Umbilical cord (tissue), 2 donors: ENCODE data around the gene OR51E2. TPM values are rescaled to one million over a fixed set of nuclear protein-coding genes. Genes with fewer than 3 reads are reported as not detected.
"Not testable (repeated sequence)": the region's sequence is repeated elsewhere in the genome, so short reads cannot be mapped to it uniquely, and the experiment has no call there.

Experiments
- DNase-seq: peaks from one replicate; pipeline ENCODE4 v3.0.0-alpha.2; 2015; ENCODE audit warnings: low spot score
- total RNA-seq: library from RNA; depleted of rRNA; stranded (reverse); fragments of >200 nt; gene quantifications from one replicate; pipeline ENCODE4 v1.2.3, GENCODE V29; 2014; ENCODE audit warnings: low replicate concordance; ENCODE audit not compliant: insufficient read depth

The OR51E2 gene, protein sequence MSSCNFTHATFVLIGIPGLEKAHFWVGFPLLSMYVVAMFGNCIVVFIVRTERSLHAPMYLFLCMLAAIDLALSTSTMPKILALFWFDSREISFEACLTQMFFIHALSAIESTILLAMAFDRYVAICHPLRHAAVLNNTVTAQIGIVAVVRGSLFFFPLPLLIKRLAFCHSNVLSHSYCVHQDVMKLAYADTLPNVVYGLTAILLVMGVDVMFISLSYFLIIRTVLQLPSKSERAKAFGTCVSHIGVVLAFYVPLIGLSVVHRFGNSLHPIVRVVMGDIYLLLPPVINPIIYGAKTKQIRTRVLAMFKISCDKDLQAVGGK
- total RNA-seq = 6.0 TPM

DNA sequence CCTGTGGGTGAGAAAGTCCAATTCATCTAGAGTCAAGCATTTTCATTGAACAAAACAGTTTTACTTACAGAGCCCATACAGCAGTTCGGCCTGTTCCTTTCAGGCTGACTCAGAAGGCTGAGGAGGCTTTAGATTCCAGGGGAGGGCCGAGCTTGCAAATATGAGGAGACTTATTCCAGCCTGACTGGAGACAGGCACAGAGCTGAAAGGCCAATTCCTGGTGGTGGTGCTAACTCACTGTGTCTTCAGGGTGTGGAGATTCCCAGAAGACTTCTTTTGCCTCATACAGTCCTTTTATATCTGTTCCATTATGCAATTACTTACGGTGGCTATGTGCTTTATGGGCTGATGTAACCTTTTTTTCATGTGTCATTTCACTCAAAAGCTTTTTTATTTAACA, at the start of gene OR51E2:
Gene OR51E2 (minus strand): TSS at position 269 of the 400 bp plus-strand sequence. CDS start 15,142 bp downstream, outside the sequence.
- DNase-seq = peak; percentile 98

DNA sequence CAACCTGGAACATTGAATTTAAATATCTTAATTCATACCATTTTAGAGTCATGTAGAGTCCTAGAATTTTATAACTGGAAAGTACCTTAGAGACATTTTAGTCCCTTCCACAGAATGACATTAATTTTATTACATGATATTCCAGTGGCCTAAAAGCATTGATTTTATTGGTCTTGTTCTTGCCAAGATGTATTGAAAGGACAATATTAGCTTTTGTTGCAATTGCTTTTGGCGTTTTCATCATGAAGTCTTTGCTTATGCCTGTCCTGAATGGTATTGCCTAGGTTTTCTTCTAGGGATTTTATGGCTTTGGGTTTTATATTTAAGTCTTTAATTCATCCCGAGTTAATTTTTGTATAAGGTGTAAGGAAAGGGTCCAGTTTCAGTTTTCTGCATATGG, 43.1 kb upstream of the OR51E2 start:
- no peak for DNase-seq

GRCh38 chr11:4727171-4727570, 29.5 kb upstream of the OR51E2 start:
- DNase-seq = no peak

DNA sequence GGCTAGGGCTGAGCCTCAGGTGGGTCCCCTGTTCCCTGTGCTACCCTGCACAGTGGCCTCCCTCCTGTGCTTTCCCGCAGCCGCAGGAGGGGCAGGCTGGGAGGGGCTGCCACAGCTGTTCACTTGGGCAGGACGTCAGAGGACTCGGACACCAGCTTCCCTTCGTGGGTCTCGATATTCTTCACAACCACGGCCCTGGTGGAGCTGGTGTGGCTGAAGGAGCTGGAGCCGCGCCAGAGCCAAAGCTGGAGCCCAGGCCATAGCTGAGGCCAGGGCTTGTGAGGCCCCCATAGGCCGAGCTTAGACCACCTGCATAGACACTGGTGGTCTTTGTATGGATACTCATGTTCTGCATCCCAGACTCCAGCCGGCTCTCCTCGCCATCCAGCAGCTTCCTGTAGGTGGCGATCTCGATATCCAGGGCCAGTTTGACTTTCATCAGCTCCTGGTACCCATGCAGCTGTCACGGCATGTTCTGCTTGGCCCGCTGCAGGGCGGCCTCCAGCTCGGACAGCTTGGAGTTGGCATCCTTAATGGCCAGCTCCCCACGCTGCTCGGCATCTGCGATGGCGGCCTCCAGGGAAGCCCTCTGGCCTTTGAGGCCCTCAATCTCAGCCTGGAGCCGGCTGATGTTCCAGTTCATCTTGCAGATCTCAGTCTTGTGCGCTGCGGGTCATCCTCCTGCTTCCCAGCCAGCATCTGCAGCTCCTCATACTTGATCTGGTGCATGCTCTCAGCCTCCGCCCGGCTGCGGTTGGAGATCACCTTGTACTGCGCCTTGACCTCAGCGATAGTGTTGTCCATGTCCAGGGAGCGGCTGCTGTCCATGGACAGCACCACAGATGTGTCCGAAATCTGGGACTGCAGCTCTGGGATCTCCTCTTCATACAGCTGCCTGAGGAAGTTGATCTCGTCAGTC, 25.2 kb upstream of the OR51E2 start:
- DNase-seq = not testable (repeated sequence)

GRCh38 chr11:4714300-4714699, 16.6 kb upstream of the OR51E2 start:
- DNase-seq = no peak

DNA sequence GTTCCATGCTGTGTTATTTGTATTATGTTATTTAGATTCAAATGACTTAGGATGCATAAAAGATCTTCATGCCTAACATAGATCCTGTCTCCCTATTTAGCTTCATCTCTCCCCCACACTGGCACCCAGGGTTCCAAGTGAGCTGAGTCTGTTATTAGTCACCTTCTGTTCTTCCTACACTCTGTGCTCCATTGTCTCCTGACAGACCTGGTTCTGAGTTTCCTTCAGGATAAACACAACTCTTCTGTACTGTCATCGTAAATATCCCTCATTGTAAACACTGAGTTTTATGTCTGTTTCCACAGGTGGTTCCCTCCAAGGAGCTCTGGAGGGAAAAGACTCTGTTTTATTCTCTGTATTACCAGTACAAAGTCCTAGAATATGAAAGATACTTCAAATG, 15.6 kb upstream of the OR51E2 start:
- no peak for DNase-seq

GRCh38 chr11:4704790-4705334, 7.2 kb upstream of the OR51E2 start:
- DNase-seq = peak; percentile 9

- peak; percentile 3 for DNase-seq
Measured at GRCh38 chr11:4704054-4704789, 6.6 kb upstream of the OR51E2 start, which contains the start of gene MMP26. Gene MMP26 (plus strand): TSS chr11:4704784.

GRCh38 chr11:4700436-4700820, 2.8 kb upstream of the OR51E2 start:
- no peak for DNase-seq

DNA sequence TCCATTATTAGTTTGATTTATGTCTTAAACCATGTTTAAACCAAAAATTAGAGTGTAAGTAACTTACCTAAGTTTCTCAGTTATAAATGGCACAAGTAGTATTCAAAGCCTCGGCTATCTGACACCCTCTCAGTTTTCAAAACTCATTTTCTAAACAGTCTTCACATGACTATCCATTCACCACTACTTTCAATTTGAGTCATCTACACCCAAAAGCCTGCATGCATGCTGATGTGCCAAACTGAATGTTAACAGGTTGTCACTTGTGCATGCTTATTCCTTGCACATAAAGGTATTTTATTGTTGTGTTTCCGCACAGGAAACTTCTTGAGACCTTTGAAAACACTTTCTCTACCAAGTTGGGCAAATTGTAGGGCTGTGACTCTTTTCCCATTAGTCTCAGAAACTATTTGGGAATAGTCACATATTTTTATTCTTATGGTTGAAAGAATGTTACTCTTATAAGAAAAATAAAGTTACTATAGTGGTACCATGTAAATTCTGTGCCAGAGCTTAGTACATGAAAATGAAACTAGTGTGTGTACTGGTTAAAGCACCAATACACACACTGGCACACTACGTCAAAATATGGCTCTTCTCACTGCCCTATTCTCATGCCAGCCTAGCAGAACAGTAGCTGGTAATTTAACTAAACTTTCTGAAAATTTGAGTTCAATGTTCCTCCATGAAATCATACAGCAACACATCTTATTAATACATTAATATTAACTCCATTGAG, 2.2 kb upstream of the OR51E2 start:
- no peak for DNase-seq

DNA sequence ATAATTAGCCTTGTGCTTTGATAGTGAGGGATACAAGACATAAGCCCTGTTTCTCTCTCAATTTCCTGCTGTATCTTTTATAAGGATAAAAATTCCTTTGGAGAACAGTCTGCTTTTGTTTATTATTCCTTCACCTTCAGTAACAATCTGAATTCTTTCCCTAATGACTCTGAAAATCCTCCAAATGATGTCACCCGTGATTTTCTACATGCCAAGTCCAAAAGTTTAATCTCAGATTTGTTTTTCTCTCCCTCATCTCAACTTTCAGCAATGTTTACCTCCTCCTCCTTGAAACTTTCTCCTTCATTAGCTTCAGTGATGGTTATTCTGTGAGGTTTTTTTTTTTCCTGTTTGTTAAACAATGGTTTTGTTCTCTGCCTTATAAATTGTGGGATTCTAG, 2.2 kb downstream of the OR51E2 start:
- peak; percentile 32 for DNase-seq

DNA sequence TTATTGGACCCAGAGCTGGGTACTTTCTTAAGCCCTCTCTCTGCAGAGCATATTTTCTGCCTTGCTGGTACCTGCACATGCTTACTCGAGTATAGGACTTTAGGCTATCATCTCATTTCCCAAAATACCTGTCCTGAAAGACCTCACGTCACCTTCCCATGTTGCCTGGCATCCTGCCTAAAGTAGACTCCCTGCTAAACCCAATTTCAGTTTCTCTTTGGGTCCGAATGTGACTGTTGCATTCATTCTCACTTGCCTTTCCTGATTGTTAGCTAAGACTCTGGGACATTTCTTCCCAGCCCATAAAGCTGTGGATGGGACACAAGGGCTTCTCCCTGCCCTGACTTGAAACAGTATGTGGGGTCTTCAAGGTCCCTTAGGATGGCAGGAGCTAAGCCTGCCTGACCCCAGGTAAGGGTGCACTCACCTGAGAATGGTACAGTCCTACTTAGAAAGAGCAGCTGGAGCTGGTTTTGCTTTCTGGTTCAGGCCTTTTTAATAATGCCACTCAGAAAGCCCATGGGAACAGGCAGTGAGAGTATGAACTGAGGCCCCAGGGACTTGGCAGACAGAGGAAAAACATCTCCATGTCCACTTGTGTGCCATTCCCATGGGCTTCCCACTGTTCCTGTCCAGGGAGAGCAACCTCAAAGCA, 12.9 kb downstream of the OR51E2 start:
- DNase-seq = no peak

DNA sequence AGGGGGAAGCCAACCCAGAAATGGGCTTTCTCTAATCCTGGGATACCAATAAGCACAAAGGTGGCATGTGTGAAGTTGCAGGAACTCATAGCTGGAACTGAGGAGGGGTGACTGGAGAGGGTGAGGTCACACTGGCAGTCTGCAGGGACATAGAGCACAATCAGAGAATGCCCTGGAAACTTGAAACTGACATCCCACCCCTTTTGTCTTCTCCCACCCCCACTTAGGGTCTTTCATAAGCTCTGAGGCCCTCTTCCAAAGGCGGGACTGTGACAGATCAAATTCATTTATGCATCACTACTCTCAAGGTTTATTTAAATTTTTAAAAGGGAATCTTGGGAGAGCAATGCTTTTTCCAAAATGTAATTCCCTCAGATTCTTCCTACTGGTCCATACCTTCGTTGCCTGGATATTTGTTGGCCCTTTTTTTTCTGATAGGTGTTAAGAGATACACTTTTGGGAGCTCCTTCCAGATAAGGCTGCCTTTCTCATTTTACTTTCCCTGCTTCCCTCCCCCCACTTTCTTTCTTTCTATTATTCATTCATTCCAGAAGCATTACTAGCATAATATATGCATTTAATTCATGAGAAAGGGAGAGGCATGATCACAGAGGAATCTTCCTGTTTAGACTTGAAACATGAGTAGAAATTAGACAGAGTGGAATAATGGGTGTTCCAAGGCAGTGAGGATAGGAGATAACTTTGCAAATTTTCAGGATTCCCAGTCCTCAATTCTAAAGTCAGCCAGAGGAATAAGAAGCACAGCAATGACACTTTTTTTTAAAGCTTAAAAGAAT, 14.8 kb downstream of the OR51E2 start:
- no peak for DNase-seq

GRCh38 chr11:4680341-4680740, 17.3 kb downstream of the OR51E2 start:
- no peak for DNase-seq

DNA sequence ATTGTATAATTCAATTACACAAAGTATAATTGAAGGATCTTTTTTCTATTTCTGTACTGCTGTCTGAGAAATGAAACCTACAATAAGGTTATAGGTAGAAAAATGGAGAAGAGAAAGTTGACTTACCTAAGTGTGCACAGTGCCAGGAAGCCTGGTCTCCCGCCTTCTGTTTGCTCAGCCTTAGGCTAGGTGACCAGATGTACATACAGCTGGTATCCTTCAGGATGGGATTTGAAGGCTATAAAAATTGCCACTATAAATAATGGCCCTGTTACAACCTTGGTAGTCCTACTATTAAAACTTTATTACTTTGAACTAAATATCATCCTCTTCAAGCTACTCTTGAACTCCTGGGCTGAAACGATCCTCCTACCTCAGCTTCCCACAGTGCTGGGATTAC, 19.7 kb downstream of the OR51E2 start:
- DNase-seq = no peak

DNA sequence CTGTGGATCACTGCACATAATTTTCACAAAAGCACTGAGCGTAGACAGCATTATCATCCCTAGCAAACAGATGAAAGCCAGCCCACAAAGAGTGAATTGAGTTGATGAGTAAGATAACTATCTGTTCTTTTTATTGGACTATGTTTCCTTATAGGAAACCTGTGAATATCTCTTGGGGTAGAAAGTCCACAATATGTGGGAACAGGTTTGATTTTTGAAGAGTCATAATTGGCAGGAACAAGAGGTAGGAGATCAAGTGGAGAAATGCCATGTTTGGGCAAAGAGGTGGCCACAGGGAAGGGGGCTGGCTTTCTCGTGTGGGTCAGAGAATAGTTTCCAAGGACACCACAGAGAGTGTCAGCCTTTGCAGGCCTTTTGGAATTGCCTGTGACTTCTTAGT, 23.9 kb downstream of the OR51E2 start:
- no peak for DNase-seq

- DNase-seq = peak; percentile 25
Measured at GRCh38 chr11:4672470-4672869, 25.2 kb downstream of the OR51E2 start.

DNA sequence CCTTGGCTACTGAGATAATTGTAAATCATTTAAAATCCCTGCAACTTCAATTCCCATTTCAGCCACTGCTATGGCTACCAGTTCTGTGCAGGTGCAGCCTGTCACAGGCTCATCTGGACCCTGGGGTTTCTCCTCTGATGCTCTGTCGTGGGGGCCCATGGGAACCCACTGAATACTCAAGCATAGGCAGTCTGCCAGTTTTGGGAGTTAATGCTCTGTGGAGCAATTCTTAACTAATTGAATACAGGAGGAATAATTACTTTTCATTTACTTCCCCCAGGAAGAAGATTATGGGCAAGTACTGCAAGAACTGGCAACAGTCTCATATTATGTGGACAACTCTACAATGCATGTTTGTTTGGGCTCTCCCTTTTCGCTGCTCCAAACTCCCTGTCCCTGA, 25.9 kb downstream of the OR51E2 start:
- no peak for DNase-seq

DNA sequence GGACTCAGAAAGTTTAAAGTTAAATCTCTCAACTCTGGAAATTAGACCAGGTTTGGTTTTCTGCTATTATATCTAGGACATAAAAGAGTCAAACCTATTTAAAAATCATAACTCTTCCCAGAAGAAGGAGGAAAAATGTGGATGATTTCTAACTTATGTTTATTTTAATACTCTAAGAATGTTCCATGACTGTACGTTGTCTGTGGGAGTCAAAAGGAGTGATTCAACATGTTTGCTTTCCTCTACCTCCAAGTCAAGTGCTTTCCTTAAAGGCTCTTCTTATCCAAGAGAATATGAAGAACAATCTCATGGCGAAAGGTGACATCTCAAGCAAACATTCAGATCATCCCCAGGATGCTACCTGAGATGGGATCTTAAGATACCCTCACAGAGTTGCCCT, 32.2 kb downstream of the OR51E2 start:
- no peak for DNase-seq

DNA sequence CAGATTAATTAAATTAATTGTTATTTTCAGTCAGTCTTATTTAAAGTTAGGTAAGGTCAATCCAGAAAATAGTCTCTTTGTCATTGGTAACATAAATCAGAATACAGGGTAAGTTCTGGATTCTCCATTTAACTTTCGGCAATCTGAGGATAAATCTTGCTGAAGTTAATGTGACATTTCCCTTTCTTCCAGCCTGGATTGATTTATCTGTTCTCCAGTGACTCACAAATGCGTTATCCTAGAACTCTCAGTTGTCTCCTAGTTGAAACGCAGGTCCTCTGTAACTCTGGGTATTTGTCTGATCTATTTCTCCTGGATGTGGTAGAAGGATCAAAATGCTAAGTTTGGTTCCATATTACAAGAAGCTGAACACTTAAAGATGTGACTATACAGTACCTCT, 32.9 kb downstream of the OR51E2 start:
- no peak for DNase-seq
